Fibroblast of the aortic adventitia (primary cell): Measurements from ENCODE around the gene IRX2. TPM values are rescaled to one million over a fixed set of nuclear protein-coding genes. Genes with fewer than 3 reads are reported as not detected.

Source experiments
- DNase-seq: peaks from one replicate; pipeline ENCODE4 v3.0.0-alpha.2; 2010; ENCODE audit warnings: low read depth
- H3K4me3 ChIP-seq: 2 replicates; pipeline ENCODE4 v1.5.1; 2011; ENCODE audit warnings: low read depth, mild to moderate bottlenecking, control low read depth, low read length, moderate library complexity
- total RNA-seq: library from RNA; depleted of rRNA; stranded (reverse); fragments of >200 nt; gene quantifications from 2 replicates; pipeline ENCODE4 v1.2.3, GENCODE V29; 2012; ENCODE audit warnings: low replicate concordance
- TF ChIP-seq, protein P1 (sequence below): IDR thresholded peaks from 2 replicates; pipeline ENCODE4 v1.5.1; 2011; ENCODE audit warnings: mild to moderate bottlenecking, low read length, control low read depth, inconsistent platforms; ENCODE audit not compliant: insufficient read depth

The IRX2 gene
- total RNA-seq, 1 donor, result 0.90 TPM

GRCh38 chr5:2703615-2704014 lies 47.9 kb downstream of the IRX2 start:
- H3K4me3 ChIP-seq, result no peak overlapping the region
- no peak for DNase-seq
- TF ChIP-seq, protein P1, sequence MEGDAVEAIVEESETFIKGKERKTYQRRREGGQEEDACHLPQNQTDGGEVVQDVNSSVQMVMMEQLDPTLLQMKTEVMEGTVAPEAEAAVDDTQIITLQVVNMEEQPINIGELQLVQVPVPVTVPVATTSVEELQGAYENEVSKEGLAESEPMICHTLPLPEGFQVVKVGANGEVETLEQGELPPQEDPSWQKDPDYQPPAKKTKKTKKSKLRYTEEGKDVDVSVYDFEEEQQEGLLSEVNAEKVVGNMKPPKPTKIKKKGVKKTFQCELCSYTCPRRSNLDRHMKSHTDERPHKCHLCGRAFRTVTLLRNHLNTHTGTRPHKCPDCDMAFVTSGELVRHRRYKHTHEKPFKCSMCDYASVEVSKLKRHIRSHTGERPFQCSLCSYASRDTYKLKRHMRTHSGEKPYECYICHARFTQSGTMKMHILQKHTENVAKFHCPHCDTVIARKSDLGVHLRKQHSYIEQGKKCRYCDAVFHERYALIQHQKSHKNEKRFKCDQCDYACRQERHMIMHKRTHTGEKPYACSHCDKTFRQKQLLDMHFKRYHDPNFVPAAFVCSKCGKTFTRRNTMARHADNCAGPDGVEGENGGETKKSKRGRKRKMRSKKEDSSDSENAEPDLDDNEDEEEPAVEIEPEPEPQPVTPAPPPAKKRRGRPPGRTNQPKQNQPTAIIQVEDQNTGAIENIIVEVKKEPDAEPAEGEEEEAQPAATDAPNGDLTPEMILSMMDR, result no peak

DNA sequence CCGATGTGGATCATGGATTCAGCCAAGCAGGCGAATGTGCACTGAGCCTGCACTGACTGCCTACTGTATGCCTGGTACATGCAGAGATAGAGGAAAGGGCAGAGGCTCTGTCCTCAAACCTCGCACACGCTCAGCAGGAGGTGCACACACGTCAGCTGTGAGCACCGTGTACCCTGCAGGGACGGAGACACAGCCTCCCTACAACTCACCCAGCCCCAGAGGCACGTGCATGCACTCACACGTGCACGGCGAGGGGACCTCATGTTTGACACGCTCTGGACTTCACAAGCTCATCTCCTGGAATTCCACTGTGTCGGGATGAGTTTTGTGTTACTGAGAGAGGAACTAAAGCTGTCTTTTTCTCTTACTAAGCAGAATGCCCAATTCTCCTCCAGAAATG lies 48.4 kb downstream of the IRX2 start:
- H3K4me3 ChIP-seq, result no peak overlapping the region
- no peak for DNase-seq
- TF ChIP-seq, protein P1, result no peak

DNA sequence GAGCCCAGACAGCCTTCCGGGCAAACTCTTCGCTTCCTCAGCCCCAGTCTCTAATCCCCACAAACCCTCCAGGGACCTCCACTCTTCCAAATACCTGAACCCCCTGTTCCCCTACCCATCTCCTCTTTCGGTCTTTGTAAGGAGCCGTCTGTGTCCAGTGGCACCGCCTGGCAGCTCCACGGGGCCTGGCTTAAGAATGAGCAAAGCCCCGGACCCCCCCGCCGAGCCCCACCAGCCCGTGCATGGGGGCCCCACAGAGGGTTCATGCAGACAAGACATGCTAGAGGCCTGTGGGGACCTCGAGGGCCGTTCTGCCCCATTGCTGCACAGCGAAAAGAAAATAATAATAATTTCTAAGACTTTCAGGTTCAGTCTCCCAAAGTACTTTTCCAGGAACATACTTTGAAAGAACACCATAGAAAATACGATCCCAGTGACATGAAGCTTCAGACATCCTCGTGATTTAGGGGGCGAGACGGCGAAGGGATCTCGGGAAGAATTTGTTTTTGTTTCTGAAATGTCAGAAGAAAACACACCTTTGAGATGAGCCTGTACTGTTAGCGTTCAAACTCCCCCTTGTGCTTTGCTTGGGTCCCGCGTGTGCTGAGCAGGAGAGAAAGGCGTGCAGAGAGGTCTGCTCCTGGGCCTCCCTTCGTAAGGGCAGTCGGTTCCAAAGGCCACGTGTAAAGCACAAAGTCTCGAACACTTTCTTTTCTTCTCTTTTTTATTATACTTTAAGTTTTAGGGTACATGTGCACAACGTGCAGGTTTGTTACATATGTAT lies 49.2 kb downstream of the IRX2 start:
- TF ChIP-seq, protein P1, result no peak
- H3K4me3 ChIP-seq, result no peak overlapping the region
- no peak for DNase-seq

DNA sequence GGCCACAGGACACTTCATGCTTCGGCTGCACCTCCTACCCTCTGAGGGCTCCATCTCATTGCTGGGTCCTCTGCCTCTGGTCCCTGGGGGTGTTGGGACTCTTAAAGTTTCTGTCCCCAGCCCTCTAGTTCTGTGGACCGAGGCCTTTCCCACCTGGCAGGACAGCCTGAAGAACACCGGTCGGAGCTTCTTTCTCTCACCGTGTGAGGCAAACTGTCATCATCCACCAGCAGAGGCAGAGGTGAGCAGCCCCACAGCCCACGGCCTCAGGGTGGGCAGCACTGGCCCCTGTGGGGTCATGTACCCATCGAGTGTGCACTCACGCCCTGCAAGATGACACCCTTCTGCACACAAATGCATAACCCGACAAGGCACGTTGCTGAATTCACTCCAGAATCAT lies 49.9 kb downstream of the IRX2 start:
- TF ChIP-seq, protein P1, result no peak
- H3K4me3 ChIP-seq, result no peak overlapping the region
- no peak for DNase-seq

DNA sequence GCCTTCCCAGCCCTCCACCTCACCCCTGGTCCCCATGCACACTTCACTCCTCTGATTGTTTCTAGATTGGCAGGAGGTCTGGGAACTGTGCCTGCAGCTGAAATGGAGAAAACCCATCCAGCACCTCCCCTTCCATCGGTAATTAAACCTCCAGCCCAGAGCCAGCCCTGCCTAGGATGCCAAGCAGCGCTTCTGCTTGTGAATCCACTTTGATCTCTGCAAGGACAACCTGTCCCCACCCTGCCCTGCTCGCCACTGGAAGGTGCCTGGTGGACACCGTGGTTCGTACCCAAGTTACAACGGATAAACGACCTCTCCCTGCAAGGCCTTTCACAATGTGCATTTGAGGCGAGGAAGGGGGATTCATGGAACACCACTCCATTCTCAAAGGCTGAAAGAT lies 50.6 kb downstream of the IRX2 start:
- TF ChIP-seq, protein P1, result no peak
- H3K4me3 ChIP-seq, result no peak overlapping the region
- no peak for DNase-seq

DNA sequence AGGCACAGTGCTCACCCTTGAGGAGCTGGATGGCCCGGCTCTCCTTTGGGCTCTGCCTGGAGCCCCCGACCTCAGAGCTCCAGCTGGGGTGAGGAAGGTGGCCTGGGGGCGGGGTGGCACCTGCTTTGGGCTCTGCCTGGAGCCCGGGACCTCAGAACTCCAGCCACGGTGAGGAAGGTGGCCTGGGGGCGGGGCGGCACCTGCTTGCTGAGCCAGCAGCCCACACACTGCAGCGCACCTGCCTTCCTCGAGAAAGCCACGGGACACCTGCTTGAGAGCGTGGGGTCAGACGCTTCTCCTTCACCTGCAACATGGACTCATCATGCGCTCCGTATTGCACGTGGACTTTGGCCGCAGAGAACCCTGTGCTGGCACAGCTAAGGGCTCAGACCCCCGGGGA lies 51.8 kb downstream of the IRX2 start:
- no peak for DNase-seq
- H3K4me3 ChIP-seq, result no peak overlapping the region
- TF ChIP-seq, protein P1, result no peak

DNA sequence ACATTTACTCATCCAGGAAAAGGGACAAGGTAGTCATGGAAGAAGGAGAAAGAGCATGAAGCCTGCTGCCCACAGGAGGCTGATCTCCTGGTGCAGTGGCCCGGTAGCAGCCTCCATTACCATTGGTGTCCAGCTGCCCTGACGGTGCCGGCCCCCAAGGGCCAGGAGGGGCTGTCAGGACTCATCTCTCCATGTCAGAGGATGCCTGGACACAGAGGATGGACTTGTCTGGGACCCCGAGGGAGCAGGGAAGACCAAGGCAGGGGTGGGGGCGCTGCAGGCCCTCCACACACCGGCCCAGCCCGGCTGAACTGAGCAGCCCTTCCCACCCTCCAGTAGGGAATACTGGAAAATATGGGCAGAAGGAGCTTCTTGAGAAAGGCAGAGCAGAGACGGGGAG lies 52.2 kb downstream of the IRX2 start:
- TF ChIP-seq, protein P1, result no peak
- no peak for DNase-seq
- H3K4me3 ChIP-seq, result no peak overlapping the region
